WTC11 (cell line): ENCODE results near the gene LCE3E. TPM values are rescaled to one million over a fixed set of nuclear protein-coding genes. Genes with fewer than 3 reads are reported as not detected.
"Not testable (repeated sequence)": the region's sequence is repeated elsewhere in the genome, so short reads cannot be mapped to it uniquely, and the experiment has no call there.

ENCODE experiments used
- ATAC-seq: fragments of 200-7000 bp; cut with Tn5 transposase; 2 replicates; pipeline ENCODE4 v1.10.0; 2021; ENCODE audit warnings: mild to moderate bottlenecking, moderate library complexity
- CTCF ChIA-PET: fragments of 300-600 bp; sonication (Branson Sonifier 250); formaldehyde crosslinking; loops from one replicate; lab custom pipeline; 2021; ENCODE audit warnings: antibody characterized with exemption; lab: Charles Lee
- POLR2A ChIA-PET: fragments of 350-600 bp; sonication (Branson Sonifier 250); formaldehyde crosslinking; loops from one replicate; lab custom pipeline; 2021; ENCODE audit warnings: antibody characterized with exemption; lab: Charles Lee
- DNase-seq: peaks from one replicate; pipeline ENCODE4 v3.0.0; 2021; ENCODE audit warnings: low spot score
- H3K27ac Mint-ChIP-seq: 2 replicates; pipeline ENCODE4 v1.8.0; 2021; ENCODE audit warnings: mixed read lengths
- H3K27me3 Mint-ChIP-seq: 2 replicates; pipeline ENCODE4 v1.8.0; 2021; ENCODE audit warnings: low read depth, mild to moderate bottlenecking, moderate library complexity, mixed read lengths
- H3K36me3 Mint-ChIP-seq: 2 replicates; pipeline ENCODE4 v1.8.0; 2021; ENCODE audit warnings: mixed read lengths
- H3K4me1 Mint-ChIP-seq: 2 replicates; pipeline ENCODE4 v1.8.0; 2022; ENCODE audit warnings: mixed read lengths
- H3K4me3 Mint-ChIP-seq: 2 replicates; pipeline ENCODE4 v1.8.0; 2021; ENCODE audit warnings: mild to moderate bottlenecking, moderate library complexity, mixed read lengths
- H3K9me3 Mint-ChIP-seq: 2 replicates; pipeline ENCODE4 v1.8.0; 2021; ENCODE audit warnings: mixed read lengths
- AFF4 ChIP-seq: sonication (generic); formaldehyde crosslinking; IDR thresholded peaks from 2 replicates; pipeline ENCODE4 v1.8.1; 2023; ENCODE audit warnings: mild to moderate bottlenecking, missing genetic modification reagents, borderline replicate concordance
- KAT7 ChIP-seq: sonication (generic); formaldehyde crosslinking; IDR thresholded peaks from 2 replicates; pipeline ENCODE4 v1.8.1; 2023; ENCODE audit warnings: missing genetic modification reagents, mild to moderate bottlenecking, borderline replicate concordance
- NR3C1 ChIP-seq: sonication (generic); formaldehyde crosslinking; conservative IDR thresholded peaks from 2 replicates; pipeline ENCODE4 v1.8.1; 2023; ENCODE audit warnings: low read depth, mild to moderate bottlenecking, missing genetic modification reagents
- SMAD3 ChIP-seq: sonication (generic); formaldehyde crosslinking; IDR thresholded peaks from 2 replicates; pipeline ENCODE4 v1.8.0; 2022; ENCODE audit warnings: missing genetic modification reagents, mild to moderate bottlenecking, borderline replicate concordance
- STAT6 ChIP-seq: sonication (generic); formaldehyde crosslinking; conservative IDR thresholded peaks from 2 replicates; pipeline ENCODE4 v1.8.1; 2023; ENCODE audit warnings: mild to moderate bottlenecking, low read depth, missing genetic modification reagents, moderate library complexity
- ZBTB21 ChIP-seq: sonication (generic); formaldehyde crosslinking; IDR thresholded peaks from 2 replicates; pipeline ENCODE4 v1.8.1; 2023; ENCODE audit warnings: mild to moderate bottlenecking, missing genetic modification reagents, borderline replicate concordance
- ZNF317 ChIP-seq: sonication (generic); formaldehyde crosslinking; IDR thresholded peaks from 2 replicates; pipeline ENCODE4 v1.8.1; 2023; ENCODE audit warnings: low read depth, mild to moderate bottlenecking, moderate library complexity, missing genetic modification reagents, borderline replicate concordance
- total RNA-seq: library from RNA; stranded (reverse); gene quantifications from 3 replicates; pipeline ENCODE4 v1.2.3, GENCODE V29; 2021
- TF ChIP-seq, protein P1 (sequence below): sonication (generic); formaldehyde crosslinking; IDR thresholded peaks from 2 replicates; pipeline ENCODE4 v1.8.1; 2022; ENCODE audit warnings: mild to moderate bottlenecking, missing genetic modification reagents, moderate library complexity, borderline replicate concordance
- TF ChIP-seq, protein P2 (sequence below): fragments of 250-450 bp; sonication (Bioruptor Pico); IDR thresholded peaks from 2 replicates; pipeline ENCODE4 v1.9.0; 2021; ENCODE audit warnings: moderate library complexity, mild to moderate bottlenecking, inconsistent platforms, borderline replicate concordance
- TF ChIP-seq, protein P3 (sequence below): sonication (generic); formaldehyde crosslinking; IDR thresholded peaks from 2 replicates; pipeline ENCODE4 v1.8.0; 2022; ENCODE audit warnings: mild to moderate bottlenecking, missing genetic modification reagents

LCE3E gene
- total RNA-seq, 1 experiment from 2014 or later, result not detected

DNA sequence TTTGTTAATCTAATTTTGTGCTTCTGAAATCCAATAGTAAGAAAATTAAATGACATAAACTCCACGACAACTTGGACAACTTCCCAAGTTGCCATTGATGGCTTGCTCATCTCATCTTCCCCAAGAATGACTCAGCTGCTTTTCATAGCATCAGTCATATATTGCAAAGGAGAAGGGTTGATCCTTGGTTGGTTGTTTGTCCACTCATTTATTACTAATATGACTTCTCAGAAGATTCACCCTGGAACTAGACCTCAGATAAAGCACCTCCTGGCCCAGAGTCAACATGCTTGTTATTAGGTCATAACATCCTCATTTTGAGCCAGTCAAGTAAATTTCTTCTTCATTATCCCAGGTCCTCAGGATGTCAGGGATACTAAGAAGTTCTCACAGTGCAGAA, 16.1 kb upstream of the LCE3E start (continued):
- TF ChIP-seq, protein P1, sequence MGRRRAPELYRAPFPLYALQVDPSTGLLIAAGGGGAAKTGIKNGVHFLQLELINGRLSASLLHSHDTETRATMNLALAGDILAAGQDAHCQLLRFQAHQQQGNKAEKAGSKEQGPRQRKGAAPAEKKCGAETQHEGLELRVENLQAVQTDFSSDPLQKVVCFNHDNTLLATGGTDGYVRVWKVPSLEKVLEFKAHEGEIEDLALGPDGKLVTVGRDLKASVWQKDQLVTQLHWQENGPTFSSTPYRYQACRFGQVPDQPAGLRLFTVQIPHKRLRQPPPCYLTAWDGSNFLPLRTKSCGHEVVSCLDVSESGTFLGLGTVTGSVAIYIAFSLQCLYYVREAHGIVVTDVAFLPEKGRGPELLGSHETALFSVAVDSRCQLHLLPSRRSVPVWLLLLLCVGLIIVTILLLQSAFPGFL (CRISPR knock-in tag), result no peak

- H3K9me3 Mint-ChIP-seq, result peaks cover 77% of the 10 kb centered on the region
- TF ChIP-seq, protein P2, sequence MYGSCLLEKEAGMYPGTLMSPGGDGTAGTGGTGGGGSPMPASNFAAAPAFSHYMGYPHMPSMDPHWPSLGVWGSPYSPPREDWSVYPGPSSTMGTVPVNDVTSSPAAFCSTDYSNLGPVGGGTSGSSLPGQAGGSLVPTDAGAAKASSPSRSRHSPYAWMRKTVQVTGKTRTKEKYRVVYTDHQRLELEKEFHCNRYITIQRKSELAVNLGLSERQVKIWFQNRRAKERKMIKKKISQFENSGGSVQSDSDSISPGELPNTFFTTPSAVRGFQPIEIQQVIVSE (CRISPR knock-in tag), result no peak
- TF ChIP-seq, protein P3, sequence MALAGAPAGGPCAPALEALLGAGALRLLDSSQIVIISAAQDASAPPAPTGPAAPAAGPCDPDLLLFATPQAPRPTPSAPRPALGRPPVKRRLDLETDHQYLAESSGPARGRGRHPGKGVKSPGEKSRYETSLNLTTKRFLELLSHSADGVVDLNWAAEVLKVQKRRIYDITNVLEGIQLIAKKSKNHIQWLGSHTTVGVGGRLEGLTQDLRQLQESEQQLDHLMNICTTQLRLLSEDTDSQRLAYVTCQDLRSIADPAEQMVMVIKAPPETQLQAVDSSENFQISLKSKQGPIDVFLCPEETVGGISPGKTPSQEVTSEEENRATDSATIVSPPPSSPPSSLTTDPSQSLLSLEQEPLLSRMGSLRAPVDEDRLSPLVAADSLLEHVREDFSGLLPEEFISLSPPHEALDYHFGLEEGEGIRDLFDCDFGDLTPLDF (CRISPR knock-in tag), result no peak
- TF ChIP-seq AFF4 (CRISPR knock-in tag), result no peak
- no peak for TF ChIP-seq SMAD3 (CRISPR knock-in tag)
- no peak for TF ChIP-seq NR3C1 (CRISPR knock-in tag)
- TF ChIP-seq ZBTB21, result no peak
- TF ChIP-seq STAT6 (CRISPR knock-in tag), result no peak
- TF ChIP-seq KAT7 (CRISPR knock-in tag), result no peak
- TF ChIP-seq ZNF317 (CRISPR knock-in tag), result no peak
- peaks cover 7% of the 10 kb centered on the region for H3K27me3 Mint-ChIP-seq
- POLR2A ChIA-PET, result no interaction called here
- ATAC-seq (no peak), DNase-seq (no peak)
- no peak within 1 kb of the TSS for H3K4me3 Mint-ChIP-seq
- H3K36me3 Mint-ChIP-seq, result peaks cover 67% of the 10 kb centered on the region
- H3K27ac Mint-ChIP-seq, result no peak within 1 kb of the TSS
- H3K4me1 Mint-ChIP-seq, result no peaks in the 10 kb centered on the region
- CTCF ChIA-PET, result no interaction called here
Measured at GRCh38 chr1:152580433-152580832, 13.9 kb upstream of the LCE3E start, which contains the start of gene LCE3D. Gene LCE3D, minus strand, starts transcription at chr1:152580516. Its CDS starts 580 bp downstream, at chr1:152579936.

GRCh38 chr1:152579526-152579925, 12.9 kb upstream of the LCE3E start:
- H3K4me1 Mint-ChIP-seq, CTCF ChIA-PET, POLR2A ChIA-PET: not testable (repeated sequence)

More at GRCh38 chr1:152579526-152579925, 12.9 kb upstream of the LCE3E start:
- DNase-seq, H3K27ac Mint-ChIP-seq, H3K4me3 Mint-ChIP-seq, ATAC-seq, H3K27me3 Mint-ChIP-seq: not testable (repeated sequence)
- Mint-ChIP-seq H3K9me3 (peaks cover 80% of the 10 kb centered on the region), H3K36me3 (peaks cover 74% of the 10 kb centered on the region)
